Activated CD4-positive, alpha-beta T cell treated with anti-CD3 and anti-CD28 coated beads for 36 hours (primary cell): Measurements from ENCODE around the gene RPS26. TPM values are rescaled to one million over a fixed set of nuclear protein-coding genes. Genes with fewer than 3 reads are reported as not detected.

Experiments
- ATAC-seq: fragments of 200-7000 bp; cut with Tn5 transposase; one replicate; pipeline ENCODE4 v1.10.0; 2021; ENCODE audit warnings: mild to moderate bottlenecking, moderate library complexity
- CTCF ChIA-PET: fragments of 350-600 bp; sonication (Branson Sonifier 250); formaldehyde crosslinking; loops from one replicate; lab custom pipeline; 2021; ENCODE audit warnings: antibody characterized with exemption; lab: Charles Lee
- POLR2A ChIA-PET: fragments of 350-600 bp; sonication (Branson Sonifier 250); formaldehyde crosslinking; loops from one replicate; lab custom pipeline; 2021; ENCODE audit warnings: antibody characterized with exemption, inconsistent platforms; lab: Charles Lee
- DNase-seq: peaks from one replicate; pipeline ENCODE4 v3.0.0-alpha.2; 2020
- H3K27ac Mint-ChIP-seq: one replicate; pipeline ENCODE4 v1.8.0; 2021; ENCODE audit warnings: mixed read lengths
- H3K27me3 Mint-ChIP-seq: one replicate; pipeline ENCODE4 v1.8.0; 2021; ENCODE audit warnings: mixed read lengths
- H3K36me3 Mint-ChIP-seq: one replicate; pipeline ENCODE4 v1.8.0; 2021; ENCODE audit warnings: low read depth, mixed read lengths
- H3K4me1 Mint-ChIP-seq: one replicate; pipeline ENCODE4 v1.8.0; 2021; ENCODE audit warnings: mixed read lengths
- H3K4me3 Mint-ChIP-seq: one replicate; pipeline ENCODE4 v1.8.0; 2021; ENCODE audit warnings: mild to moderate bottlenecking, moderate library complexity, mixed read lengths
- H3K9me3 Mint-ChIP-seq: one replicate; pipeline ENCODE4 v1.8.0; 2021; ENCODE audit warnings: low read depth, mixed read lengths
- intact Hi-C, 2 experiments: fragments of 100-400 bp; cut with DNase I in 1 of 2; cut with micrococcal nuclease in 1 of 2; formaldehyde crosslinking; loops; one replicate each; pipeline versions ENCODE4 v1.14.2 to v1.15.1; 2022 to 2024; cut with DNase I, micrococcal nuclease
- total RNA-seq, 2 experiments: library from RNA; stranded (reverse); gene quantifications; one replicate each; pipeline ENCODE4 v1.2.3, GENCODE V29; 2021

Gene RPS26
- total RNA-seq, 2 experiments from 2014 or later, result 33.9 to 64.0 TPM

GRCh38 chr12:56021889-56022497 is 19.7 kb upstream of the RPS26 start:
- H3K27ac Mint-ChIP-seq, result peak overlapping the region; percentile 95
- peak overlapping the region; percentile 80 for H3K4me3 Mint-ChIP-seq
- intact Hi-C loops, result loop anchor here (1.0 to 2.0 kb wide), 3 partner anchors 15 to 19 kb away; partner anchors contain the start of gene RPS26 (in 2 of the 2)
- CTCF ChIA-PET, result interaction anchor here (0.7 to 2.2 kb wide), 10 partner anchors 11 to 283 kb away, joined by 3 to 10 read pairs (median 4); partner anchors contain the start of gene SUOX
- ATAC-seq, result peak; percentile 5
- no peaks in the 10 kb centered on the region for H3K9me3 Mint-ChIP-seq
- POLR2A ChIA-PET, result interaction anchor here (0.7 to 0.9 kb wide), 2 partner anchors 15 to 82 kb away, joined by 3 to 4 read pairs; no protein-coding TSS in a partner anchor
- no peak for DNase-seq
- H3K4me1 Mint-ChIP-seq, result peaks cover 22% of the 10 kb centered on the region
- no peaks in the 10 kb centered on the region for H3K27me3 Mint-ChIP-seq
- peaks cover 23% of the 10 kb centered on the region for H3K36me3 Mint-ChIP-seq

GRCh38 chr12:56028511-56029165 is 13.1 kb upstream of the RPS26 start:
- ATAC-seq (no peak), DNase-seq (no peak)
- intact Hi-C loops, result loop anchor here (1.0 kb wide), 1 partner anchor 32 kb away; no protein-coding TSS in a partner anchor
- ChIA-PET CTCF (interaction anchor here (0.6 to 5.2 kb wide), 17 partner anchors 8 to 311 kb away, joined by 3 to 69 read pairs (median 4); partner anchors contain the start of genes IKZF4 and SUOX), POLR2A (no interaction called here)
- peaks cover 58% of the 10 kb centered on the region for H3K36me3 Mint-ChIP-seq
- no peaks in the 10 kb centered on the region for H3K27me3 Mint-ChIP-seq
- H3K9me3 Mint-ChIP-seq, result no peaks in the 10 kb centered on the region
- H3K4me1 Mint-ChIP-seq, result peaks cover 32% of the 10 kb centered on the region
- peak overlapping the region; percentile 10 for H3K27ac Mint-ChIP-seq
- H3K4me3 Mint-ChIP-seq, result no peak overlapping the region

GRCh38 chr12:56029166-56029519 is 12.6 kb upstream of the RPS26 start:
- POLR2A ChIA-PET, result interaction anchor here (0.6 kb wide), 1 partner anchor 105 kb away, joined by 4 read pairs; no protein-coding TSS in a partner anchor
- no peak for DNase-seq
- peaks cover 57% of the 10 kb centered on the region for H3K36me3 Mint-ChIP-seq

GRCh38 chr12:56029666-56030293 is 11.9 kb upstream of the RPS26 start:
- peak; percentile 60 for ATAC-seq
- Mint-ChIP-seq H3K4me1 (peaks cover 29% of the 10 kb centered on the region), H3K27ac (no peak overlapping the region), H3K27me3 (no peaks in the 10 kb centered on the region), H3K9me3 (no peaks in the 10 kb centered on the region), H3K36me3 (peaks cover 56% of the 10 kb centered on the region), H3K4me3 (no peak overlapping the region)
- DNase-seq, result peak; percentile 63
- ChIA-PET CTCF (interaction anchor here (0.6 to 5.2 kb wide), 29 partner anchors 8 to 1626 kb away, joined by 3 to 69 read pairs (median 4); partner anchors contain the start of genes ERBB3, IKZF4, RAB5B and SUOX), POLR2A (interaction anchor here (0.6 to 0.7 kb wide), 2 partner anchors 106 to 212 kb away, joined by 4 read pairs; partner anchors contain the start of gene ORMDL2)
- intact Hi-C loops, result loop anchor here (1.0 kb wide), 1 partner anchor 33 kb away; no protein-coding TSS in a partner anchor

More at GRCh38 chr12:56029166-56029519, 12.6 kb upstream of the RPS26 start:
- Mint-ChIP-seq H3K27me3 (no peaks in the 10 kb centered on the region), H3K4me3 (no peak overlapping the region), H3K4me1 (peaks cover 29% of the 10 kb centered on the region), H3K9me3 (no peaks in the 10 kb centered on the region), H3K27ac (no peak overlapping the region)
- no peak for ATAC-seq
- intact Hi-C loops, result loop anchor here (1.0 kb wide), 1 partner anchor 33 kb away; no protein-coding TSS in a partner anchor
- CTCF ChIA-PET, result interaction anchor here (0.6 to 5.2 kb wide), 29 partner anchors 9 to 312 kb away, joined by 3 to 69 read pairs (median 4); partner anchors contain the start of genes ERBB3, IKZF4, RAB5B and SUOX

- Mint-ChIP-seq H3K4me3 (peak overlapping the region; percentile 40), H3K36me3 (peaks cover 59% of the 10 kb centered on the region)
- POLR2A ChIA-PET, result no interaction called here
Measured at GRCh38 chr12:56031987-56032386, 9.7 kb upstream of the RPS26 start.

GRCh38 chr12:56034586-56035332 is 7.0 kb upstream of the RPS26 start:
- peak; percentile 21 for ATAC-seq
- H3K9me3 Mint-ChIP-seq, result no peaks in the 10 kb centered on the region
- peaks cover 40% of the 10 kb centered on the region for H3K4me1 Mint-ChIP-seq
- no peaks in the 10 kb centered on the region for H3K27me3 Mint-ChIP-seq
- CTCF ChIA-PET, result interaction anchor here (0.6 to 1.6 kb wide), 3 partner anchors 12 to 49 kb away, joined by 3 read pairs; no protein-coding TSS in a partner anchor
- intact Hi-C loops, result no loop called here
- DNase-seq, result peak; percentile 25
- POLR2A ChIA-PET, result no interaction called here
- H3K27ac Mint-ChIP-seq, result no peak overlapping the region
- H3K4me3 Mint-ChIP-seq, result no peak overlapping the region
- H3K36me3 Mint-ChIP-seq, result peaks cover 41% of the 10 kb centered on the region

More at GRCh38 chr12:56031987-56032386, 9.7 kb upstream of the RPS26 start:
- ATAC-seq, result peak; percentile 72
- Mint-ChIP-seq H3K9me3 (no peaks in the 10 kb centered on the region), H3K4me1 (peaks cover 32% of the 10 kb centered on the region), H3K27ac (peak overlapping the region; percentile 86), H3K27me3 (no peaks in the 10 kb centered on the region)
- peak; percentile 54 for DNase-seq
- intact Hi-C loops, result no loop called here
- CTCF ChIA-PET, result interaction anchor here (0.6 to 2.8 kb wide), 3 partner anchors 17 to 1152 kb away, joined by 3 to 12 read pairs (median 3); partner anchors contain the start of gene SUOX

DNA sequence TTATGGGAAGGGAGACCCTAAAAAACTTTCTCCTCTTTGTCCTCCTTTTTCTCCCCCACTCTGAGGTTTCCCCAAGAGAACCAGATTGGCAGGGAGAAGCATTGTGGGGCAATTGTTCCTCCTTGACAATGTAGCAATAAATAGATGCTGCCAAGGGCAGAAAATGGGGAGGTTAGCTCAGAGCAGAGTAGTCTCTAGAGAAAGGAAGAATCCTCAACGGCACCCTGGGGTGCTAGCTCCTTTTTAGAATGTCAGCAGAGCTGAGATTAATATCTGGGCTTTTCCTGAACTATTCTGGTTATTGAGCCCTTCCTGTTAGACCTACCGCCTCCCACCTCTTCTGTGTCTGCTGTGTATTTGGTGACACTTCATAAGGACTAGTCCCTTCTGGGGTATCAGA is 4.6 kb upstream of the RPS26 start:
- H3K4me1 Mint-ChIP-seq, result peaks cover 42% of the 10 kb centered on the region
- intact Hi-C loops, result no loop called here
- no peaks in the 10 kb centered on the region for H3K9me3 Mint-ChIP-seq
- no peak overlapping the region for H3K4me3 Mint-ChIP-seq
- no peak for DNase-seq
- H3K27me3 Mint-ChIP-seq, result no peaks in the 10 kb centered on the region
- no peak for ATAC-seq
- no peak overlapping the region for H3K27ac Mint-ChIP-seq
- H3K36me3 Mint-ChIP-seq, result peaks cover 34% of the 10 kb centered on the region
- POLR2A ChIA-PET, result no interaction called here
- CTCF ChIA-PET, result interaction anchor here (0.7 to 2.1 kb wide), 2 partner anchors 8 to 1378 kb away, joined by 3 to 10 read pairs; no protein-coding TSS in a partner anchor

DNA sequence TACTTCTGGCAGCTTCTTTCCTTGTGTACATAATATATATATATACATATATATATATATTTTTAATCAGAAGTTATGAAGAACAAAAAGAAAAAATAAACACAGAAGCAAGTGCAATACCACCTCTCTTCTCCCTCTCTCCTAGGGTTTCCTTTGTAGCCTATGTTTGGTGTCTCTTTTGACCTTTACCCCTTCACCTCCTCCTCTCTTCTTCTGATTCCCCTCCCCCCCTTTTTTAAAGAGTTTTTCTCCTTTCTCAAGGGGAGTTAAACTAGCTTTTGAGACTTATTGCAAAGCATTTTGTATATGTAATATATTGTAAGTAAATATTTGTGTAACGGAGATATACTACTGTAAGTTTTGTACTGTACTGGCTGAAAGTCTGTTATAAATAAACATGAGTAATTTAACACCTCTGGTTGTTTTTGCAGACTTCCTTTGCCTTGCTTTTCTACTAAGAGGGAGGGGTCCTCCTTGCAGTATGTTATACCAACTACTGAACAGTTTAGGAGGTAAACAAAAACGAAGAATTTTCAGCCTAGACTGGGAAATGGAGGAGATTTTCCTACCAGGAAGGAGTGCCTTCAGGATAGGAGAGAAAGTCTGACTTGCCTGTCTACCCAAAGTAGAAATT is 3.6 kb upstream of the RPS26 start:
- intact Hi-C loops, result no loop called here
- CTCF ChIA-PET, result interaction anchor here (0.6 to 2.1 kb wide), 5 partner anchors 9 to 1379 kb away, joined by 3 to 10 read pairs (median 3); no protein-coding TSS in a partner anchor
- peak overlapping the region; percentile 2 for H3K27ac Mint-ChIP-seq
- H3K9me3 Mint-ChIP-seq, result no peaks in the 10 kb centered on the region
- H3K4me1 Mint-ChIP-seq, result peaks cover 38% of the 10 kb centered on the region
- ATAC-seq (no peak), DNase-seq (no peak)
- H3K4me3 Mint-ChIP-seq, result no peak overlapping the region
- H3K27me3 Mint-ChIP-seq, result no peaks in the 10 kb centered on the region
- POLR2A ChIA-PET, result no interaction called here
- peaks cover 34% of the 10 kb centered on the region for H3K36me3 Mint-ChIP-seq

- ChIA-PET CTCF (interaction anchor here (0.5 to 2.6 kb wide), 13 partner anchors 10 to 300 kb away, joined by 3 to 19 read pairs (median 4); partner anchors contain the start of gene PA2G4), POLR2A (interaction anchor here (0.7 to 1.4 kb wide), 3 partner anchors 63 to 72 kb away, joined by 4 read pairs; partner anchors contain the start of gene PA2G4)
- ATAC-seq, result peak; percentile 45
- Mint-ChIP-seq H3K4me3 (peak overlapping the region; percentile 91), H3K36me3 (peaks cover 41% of the 10 kb centered on the region), H3K27ac (peak overlapping the region; percentile 93), H3K9me3 (no peaks in the 10 kb centered on the region), H3K27me3 (no peaks in the 10 kb centered on the region), H3K4me1 (peaks cover 48% of the 10 kb centered on the region)
- DNase-seq, result peak; percentile 57
- intact Hi-C loops, result loop anchor here (1.0 to 10.0 kb wide), 8 partner anchors 19 to 311 kb away; partner anchors contain the start of genes CD63 (in 1 of the 2), DGKA (in 1 of the 2), GDF11 (in 1 of the 2) and IKZF4 (in 1 of the 2)
Measured at GRCh38 chr12:56040151-56040550, 1.6 kb upstream of the RPS26 start.
